Cardiac fibroblast (primary cell): ENCODE data around the gene MTCH2.
A peak's percentile ranks its signal among the peaks of the same experiment; 100 is the strongest.

ENCODE experiments used
- DNase-seq, 2 donors: peaks; one replicate each; pipeline versions ENCODE4 v3.0.0 to v3.0.0-alpha.2; 2010; ENCODE audit warnings: low read depth in 2 of 2
- H3K4me3 ChIP-seq, 2 donors: replicated peaks in 1 of 2; 1 replicate in 1 of 2; 2 replicates in 1 of 2; pipeline ENCODE4 v1.5.1; 2011; ENCODE audit warnings: low read depth in 2 of 2, low read length in 2 of 2, mild to moderate bottlenecking in 2 of 2, moderate library complexity in 1 of 2
- TF ChIP-seq, protein P1 (sequence below): IDR thresholded peaks from one replicate; pipeline ENCODE4 v1.5.1; 2011; ENCODE audit warnings: low read depth, mild to moderate bottlenecking, low read length, inconsistent platforms

MTCH2 gene

DNA sequence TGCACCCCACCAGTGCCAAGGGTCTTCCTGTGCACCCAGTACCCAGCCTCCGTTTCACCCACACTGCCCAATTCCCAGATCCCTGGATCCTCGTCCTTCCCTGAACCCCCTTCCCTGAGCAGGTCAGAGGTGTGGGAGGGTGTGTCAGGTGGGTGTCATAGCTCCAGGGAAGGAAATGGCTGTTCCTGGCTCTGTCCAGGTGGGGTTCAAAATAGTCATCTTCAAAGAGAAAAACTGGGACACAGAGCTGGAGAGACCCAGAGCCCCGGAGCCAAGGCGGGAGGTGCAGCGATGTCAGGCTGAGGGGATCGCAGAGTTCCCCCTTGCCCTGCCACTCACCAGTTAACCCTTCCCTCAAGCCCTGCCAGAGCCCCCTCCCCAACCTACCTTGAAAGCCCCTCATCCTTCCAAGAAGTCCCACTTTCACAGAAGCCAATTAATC lies 48.8 kb downstream of the MTCH2 start:
- TF ChIP-seq, protein P1, sequence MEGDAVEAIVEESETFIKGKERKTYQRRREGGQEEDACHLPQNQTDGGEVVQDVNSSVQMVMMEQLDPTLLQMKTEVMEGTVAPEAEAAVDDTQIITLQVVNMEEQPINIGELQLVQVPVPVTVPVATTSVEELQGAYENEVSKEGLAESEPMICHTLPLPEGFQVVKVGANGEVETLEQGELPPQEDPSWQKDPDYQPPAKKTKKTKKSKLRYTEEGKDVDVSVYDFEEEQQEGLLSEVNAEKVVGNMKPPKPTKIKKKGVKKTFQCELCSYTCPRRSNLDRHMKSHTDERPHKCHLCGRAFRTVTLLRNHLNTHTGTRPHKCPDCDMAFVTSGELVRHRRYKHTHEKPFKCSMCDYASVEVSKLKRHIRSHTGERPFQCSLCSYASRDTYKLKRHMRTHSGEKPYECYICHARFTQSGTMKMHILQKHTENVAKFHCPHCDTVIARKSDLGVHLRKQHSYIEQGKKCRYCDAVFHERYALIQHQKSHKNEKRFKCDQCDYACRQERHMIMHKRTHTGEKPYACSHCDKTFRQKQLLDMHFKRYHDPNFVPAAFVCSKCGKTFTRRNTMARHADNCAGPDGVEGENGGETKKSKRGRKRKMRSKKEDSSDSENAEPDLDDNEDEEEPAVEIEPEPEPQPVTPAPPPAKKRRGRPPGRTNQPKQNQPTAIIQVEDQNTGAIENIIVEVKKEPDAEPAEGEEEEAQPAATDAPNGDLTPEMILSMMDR = no peak
- no peak for DNase-seq
- H3K4me3 ChIP-seq = no peak overlapping the region

DNA sequence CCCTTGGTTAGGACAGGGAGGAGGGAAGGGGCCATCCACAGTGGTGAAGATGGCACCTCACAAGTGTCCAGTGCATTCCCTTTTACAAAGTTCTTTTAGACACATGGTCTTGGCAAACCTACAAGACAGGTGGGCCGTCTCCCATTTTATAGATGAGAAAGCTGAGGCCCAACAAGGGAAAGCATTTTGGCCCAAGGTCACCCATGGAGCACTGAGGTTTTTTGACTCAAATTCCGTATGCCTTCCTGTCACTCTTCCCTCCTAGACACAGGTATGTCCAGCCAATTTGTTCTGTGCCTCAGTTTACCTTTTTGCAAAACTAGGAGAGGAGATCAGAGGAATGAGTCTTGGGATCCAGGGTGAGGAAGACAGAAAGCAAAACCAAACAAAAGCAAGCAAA lies 49.4 kb downstream of the MTCH2 start:
- TF ChIP-seq, protein P1 = no peak
- DNase-seq = no peak
- H3K4me3 ChIP-seq = no peak overlapping the region

DNA sequence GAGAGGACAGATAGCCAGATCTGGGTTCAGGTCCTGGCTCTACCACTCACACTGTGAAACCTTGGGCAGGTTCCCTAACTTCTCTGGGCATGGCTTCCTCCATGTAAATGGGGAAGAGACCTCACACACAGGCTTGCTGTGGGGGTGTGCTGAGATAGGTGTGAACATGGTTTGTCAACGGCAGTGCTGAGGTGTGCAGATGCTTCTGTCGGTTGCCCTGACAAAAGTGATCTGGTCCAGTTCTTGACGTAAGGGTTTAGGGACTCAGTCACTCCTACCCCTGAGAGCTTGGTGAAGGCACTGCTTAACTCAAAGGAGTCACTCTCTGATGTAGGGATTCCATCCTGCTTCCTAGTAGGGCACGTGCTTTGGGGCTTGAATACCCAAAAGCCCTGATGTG lies 50.1 kb downstream of the MTCH2 start:
- no peak overlapping the region for H3K4me3 ChIP-seq
- no peak for DNase-seq
- TF ChIP-seq, protein P1 = no peak

DNA sequence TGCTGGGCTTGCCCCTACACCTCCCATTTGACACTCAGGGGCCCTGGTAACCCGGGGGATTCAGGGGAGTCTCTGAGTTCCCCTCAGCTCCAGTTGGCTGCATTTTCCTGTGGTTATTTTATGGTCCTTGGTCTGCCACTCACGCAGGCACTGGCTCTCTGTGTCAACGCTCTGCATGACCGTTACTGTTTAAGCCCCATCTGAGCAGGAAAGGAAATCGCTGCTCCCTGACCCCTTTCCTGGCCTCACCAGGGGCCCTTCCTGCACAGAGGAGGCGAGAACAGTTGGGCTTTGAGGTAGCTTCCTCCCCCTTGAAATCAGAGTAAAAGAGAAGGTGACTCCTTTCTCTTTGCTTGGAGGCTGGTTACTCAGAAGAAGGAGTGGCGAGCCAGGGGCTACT lies 50.6 kb downstream of the MTCH2 start:
- no peak overlapping the region for H3K4me3 ChIP-seq
- TF ChIP-seq, protein P1 = no peak
- no peak for DNase-seq

DNA sequence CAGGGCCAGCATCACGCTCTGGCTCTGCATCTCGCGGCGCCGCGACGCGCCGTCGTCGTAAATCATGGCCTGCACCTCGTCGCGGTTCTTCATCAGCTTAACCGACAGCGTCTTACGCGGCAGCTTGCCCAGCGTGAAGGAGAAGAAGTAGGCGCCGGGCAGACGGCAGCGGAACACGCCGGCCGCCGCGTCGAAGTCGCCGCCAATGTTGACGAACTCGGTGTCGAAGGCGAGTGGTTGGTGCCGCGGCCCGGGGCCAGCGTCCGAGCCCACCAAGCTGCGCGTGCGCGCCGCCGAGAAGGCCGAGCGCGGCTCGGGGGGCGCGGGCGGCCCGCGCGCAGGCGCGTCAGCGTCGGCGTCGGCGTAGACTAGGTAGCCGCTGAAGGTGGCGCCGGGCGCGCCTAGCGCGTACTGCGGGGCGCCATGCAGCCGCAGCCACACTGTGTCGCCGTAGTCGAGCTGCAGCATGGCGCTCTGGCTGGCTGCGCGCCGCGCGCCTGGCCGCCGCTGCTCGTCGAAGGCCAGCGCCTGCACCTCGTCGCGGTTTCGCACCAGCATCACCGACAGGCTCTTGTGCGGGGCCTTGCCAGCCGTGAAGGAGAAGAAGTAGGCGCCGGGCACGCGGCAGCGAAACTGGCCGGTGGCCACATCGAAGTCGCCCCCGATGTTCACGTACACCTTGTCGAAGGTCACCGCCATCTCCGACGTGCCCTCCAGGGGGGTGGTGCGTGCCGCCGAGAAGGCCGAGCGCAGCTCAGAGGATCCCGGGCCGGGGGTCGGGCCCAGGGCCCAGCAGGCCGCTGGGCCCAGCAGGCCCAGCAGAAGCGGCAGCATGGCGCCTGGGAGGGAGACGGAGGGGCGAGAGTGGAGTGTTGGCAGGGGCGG lies 52.1 kb downstream of the MTCH2 start:
- no peak for DNase-seq
- TF ChIP-seq, protein P1 = no peak
- H3K4me3 ChIP-seq = peak overlapping the region in 1 of 2 donors; percentile 25

DNA sequence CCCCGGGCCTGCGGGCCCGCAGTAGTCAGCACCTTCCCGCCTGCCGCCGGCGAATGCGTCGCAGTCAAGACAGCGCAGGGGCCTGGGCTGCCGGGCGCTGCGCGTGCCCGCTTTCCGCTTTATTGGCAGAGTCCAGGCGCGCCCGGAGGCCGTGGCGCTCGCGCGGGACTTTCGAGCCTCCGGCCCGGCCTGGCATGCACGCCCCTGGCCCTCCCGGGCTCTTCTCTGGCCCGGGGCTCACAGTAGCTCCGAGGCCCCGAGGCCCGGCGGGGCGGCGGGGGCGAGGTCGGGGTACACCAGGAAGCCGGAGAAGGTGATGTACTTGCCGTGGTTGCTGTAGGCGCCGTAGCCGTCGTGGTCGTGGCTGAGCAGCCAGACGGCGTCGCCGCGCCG lies 52.8 kb downstream of the MTCH2 start:
- TF ChIP-seq, protein P1 = no peak
- H3K4me3 ChIP-seq = peak overlapping the region in 1 of 2 donors; percentile 25
- DNase-seq = no peak

DNA sequence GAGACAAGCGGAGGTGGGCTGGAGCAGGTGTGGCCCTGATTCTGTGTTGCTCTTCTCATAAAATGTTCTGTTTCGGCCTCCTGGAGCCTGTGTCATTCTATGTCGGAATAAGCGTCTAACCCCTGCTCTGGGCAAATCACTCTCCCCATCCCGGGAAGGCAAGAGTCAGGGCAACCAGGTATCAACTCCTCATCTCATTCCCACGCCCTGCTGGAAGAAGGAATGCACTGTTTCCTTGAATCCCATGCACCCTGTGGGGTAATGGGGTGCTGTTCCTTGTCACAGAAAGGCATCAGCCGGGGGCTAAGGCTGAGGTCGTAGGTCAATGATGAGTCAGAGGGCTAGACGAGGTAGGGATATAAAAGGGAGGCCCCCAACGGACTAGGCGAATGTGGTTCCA lies 53.2 kb downstream of the MTCH2 start:
- no peak overlapping the region for H3K4me3 ChIP-seq
- TF ChIP-seq, protein P1 = no peak

More for the DNA sequence above, 53.2 kb downstream of the MTCH2 start:
- no peak for DNase-seq
